HUDEP-2 (cell line): ENCODE results near the gene PPP3R2.

Source experiments
- DNase-seq, 76 experiments: peaks; one replicate each; lab custom pipeline; 2025; ENCODE audit not compliant: unreplicated experiment in 76 of 76; lab: John Stamatoyannopoulos, UW

PPP3R2 gene, protein sequence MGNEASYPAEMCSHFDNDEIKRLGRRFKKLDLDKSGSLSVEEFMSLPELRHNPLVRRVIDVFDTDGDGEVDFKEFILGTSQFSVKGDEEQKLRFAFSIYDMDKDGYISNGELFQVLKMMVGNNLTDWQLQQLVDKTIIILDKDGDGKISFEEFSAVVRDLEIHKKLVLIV

DNA sequence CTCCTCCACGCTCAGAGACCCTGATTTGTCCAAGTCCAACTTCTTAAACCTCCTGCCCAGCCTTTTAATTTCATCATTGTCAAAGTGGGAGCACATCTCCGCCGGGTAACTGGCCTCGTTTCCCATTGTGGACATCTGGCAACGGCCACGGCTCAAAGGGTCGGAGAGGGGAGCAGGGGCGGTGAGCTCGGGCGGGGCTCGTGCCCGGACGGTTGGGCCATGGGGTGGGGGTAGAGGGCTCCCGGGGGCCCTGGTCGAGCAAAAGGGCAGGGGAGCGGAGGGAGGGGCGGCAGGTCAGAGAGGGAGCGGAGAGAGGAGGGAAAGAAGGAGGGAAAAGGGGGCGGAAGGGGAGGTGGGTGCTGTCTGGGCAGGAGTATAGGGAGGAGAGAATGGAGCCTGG is at the start of gene PPP3R2:
Gene PPP3R2 (minus strand): TSS at position 174 of the 400 bp plus-strand sequence. CDS start 48 bp downstream, at position 126.
- no peak for DNase-seq

DNA sequence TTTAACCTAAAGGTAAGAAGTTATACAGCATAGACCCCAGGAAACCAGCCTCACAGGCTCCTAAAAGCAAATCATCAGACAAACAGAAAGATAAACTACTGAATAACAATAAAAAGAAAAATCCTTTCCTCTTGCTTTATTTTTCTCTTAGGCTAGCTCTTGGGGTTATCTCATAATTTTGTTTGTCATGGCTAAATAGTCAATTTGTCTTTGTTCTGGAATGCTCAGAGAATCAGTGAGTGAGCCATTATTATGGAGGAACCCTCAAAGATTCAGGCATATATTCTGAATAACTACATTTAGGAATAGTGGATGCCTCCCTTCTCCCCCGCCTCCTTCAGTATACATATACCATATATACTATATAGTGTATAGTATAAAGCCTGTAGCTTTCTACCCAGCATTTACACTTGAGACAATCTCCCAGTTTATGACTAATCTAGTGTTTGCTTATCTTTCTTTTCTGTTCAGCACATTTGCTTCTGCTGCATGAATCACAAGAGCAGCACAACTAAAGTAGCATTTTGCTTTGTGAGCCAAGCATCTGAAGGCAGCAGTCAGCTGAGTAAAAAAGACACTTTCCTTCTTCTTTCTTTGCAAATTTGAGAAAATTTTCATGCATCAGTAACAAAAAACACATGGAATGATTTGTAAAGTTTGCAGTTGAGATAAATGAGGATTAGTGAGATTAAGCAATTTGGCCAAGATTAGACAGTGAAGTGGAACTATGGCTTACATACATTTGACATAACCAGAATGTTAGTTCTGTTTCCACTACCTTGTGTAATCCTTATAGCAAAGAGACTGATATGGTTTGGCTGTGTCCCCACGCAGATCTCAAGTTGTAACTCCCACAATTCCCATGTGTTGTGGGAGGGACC is 45.3 kb upstream of the PPP3R2 start:
- DNase-seq: peak in 26 of 76 experiments; percentile 4 to 67 (median 28)

DNA sequence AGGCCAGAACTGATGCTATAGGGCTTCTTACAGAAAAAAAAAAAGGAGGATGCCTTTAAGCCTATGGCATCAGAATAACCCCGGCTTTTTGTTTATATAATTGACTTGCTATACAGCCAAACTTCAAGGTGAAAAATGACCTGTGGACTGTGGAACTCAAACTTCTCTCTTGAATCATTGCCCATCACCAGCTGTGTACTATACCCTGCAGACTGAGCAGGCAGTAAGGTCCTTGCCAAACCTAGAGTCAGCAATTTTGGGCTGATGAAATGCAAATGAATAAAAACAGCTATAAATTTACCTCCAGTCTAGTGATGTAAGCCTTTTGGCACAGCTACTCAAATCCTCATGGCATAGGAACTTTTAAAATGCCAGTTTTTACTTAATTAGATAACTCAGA is 44.5 kb upstream of the PPP3R2 start:
- no peak for DNase-seq

DNA sequence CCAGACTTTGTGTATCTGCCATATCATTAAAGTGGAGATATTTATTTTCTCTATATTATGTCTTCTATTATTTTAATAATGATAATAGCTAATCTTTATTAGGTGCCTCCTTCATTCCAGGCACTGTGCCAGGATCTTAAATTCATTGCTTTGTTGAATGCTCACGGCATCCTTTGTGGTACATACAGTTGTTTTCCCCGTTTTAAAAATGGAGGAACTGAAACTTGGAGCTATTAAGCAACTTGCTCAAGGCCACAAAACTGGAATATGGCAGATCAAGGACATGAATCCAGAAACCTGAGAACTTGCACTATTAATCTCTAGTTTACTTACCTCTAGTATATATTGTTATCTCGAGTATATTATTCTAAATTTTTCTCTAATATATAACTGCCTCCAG is 41.5 kb upstream of the PPP3R2 start:
- DNase-seq: no peak

DNA sequence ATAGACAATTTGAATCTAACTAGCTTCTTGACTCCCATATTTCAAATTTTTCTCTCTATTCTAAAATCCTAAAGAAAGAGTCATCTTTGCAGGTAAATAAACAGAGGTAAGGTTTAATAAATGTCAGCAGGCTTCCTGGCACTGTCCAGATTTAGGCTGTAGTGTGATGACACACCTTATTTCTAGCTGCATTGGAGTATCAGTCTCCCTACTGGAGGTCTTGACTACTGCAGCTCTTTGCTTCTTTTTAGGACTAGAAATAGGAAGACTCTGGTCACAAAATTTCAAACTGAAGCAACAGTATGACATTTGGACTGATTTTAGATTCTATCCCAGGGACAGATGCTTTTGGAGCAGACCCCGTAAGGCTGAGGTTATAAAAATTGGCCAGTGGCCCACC is 40.7 kb upstream of the PPP3R2 start:
- DNase-seq: no peak

DNA sequence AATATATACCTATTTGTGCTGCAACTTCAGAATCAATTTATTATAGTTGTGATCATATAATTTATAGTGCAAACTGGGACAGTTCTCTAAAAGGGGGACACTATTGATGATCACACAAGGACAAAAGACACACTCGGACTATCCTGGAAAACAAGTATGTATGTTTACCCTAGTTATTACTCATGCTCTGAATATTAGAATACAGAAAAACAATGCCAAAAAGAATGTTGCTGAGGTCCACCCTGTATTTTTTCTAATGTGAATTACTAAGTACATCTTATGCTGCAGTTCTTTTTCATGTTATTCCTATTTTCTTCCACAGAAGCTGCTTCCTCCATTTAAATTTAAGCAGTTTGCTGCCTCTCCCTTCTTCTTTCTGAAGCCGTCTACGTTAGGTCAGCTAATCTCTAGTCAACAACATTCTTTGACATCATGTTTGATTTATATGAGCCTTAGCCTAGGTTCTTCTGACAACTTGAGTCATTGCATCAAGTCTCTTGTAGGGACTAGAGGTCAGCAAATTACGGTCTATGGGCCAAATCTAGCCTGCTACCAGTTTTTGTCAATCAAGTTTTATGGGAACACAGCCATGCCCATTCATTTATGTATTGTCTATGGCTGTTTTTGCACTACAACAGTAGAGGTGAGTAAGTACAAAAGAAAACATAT is 40.1 kb upstream of the PPP3R2 start:
- no peak for DNase-seq

DNA sequence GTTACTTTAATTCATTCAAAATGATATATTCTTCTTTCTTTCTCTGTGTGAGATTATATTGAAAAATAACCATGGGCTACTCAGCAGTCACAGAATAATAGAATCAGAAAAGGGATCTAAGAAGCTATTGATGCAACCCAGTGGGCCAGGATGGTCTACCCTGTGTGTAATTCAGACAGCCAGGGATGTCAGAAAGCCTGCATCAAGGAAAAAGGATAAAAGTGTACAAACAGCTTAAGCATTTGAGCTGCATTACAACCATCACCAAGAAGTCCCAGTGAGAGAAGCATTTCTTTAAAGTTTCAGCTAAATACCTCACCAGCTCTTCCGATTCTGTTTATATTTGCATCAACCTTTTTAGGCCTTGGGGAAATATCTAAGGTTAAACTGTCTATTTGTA is 37.8 kb upstream of the PPP3R2 start:
- no peak for DNase-seq

DNA sequence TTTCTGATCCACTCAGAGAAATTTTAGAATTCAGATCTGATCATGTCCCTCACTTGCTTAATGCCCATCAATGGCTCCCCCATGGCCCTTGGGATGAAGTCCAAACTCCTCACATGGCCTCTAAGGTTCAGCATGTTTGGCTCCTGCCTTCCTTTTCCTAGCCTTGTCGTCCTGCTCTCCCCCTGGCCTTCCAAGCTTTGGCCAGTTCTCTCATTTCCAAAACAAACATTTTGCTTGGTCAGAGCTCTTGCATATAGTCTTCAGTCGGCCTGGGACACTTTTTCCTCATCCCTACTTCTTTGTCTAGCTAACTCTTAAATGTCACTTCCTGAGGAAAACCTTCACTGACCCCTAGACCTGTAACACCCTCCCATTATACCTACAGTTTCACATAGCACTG is 37.1 kb upstream of the PPP3R2 start:
- no peak for DNase-seq

DNA sequence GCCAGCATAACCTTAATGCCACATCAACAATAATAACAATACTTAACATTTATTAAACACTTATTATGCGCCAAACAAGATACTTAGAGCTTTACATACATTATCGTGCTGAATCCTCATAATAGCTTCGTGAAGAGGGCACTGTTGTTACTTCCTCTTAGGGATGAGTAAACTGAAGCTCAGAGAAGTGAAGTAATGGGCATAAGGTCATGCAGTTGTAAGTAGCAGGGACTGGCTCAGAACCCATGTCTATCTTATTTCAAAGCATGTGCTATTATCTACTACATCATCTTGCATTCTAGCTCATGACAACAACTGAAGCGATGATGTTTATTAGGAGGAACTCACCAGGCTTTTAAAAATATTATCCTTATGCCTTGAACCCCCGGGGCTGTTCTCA is 34.9 kb upstream of the PPP3R2 start:
- DNase-seq: no peak

DNA sequence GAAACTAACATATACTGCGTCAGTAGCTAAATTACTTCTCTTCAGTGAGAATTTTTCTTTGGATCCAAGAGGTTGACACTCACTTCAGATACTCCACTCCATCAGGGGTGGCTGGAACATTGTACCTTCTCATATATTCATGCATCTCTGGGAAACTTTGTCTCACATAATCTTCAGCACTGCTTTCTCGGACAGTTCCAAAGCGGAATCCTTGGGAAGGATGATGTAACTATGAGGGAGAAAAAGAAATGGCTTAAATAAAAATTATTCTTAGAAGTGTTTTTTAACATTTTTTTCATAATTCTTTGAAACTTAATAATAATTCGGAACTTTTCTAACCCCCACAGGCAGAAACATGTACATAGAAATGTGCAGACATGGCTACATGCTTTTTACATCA is 33.4 kb upstream of the PPP3R2 start:
- no peak for DNase-seq

DNA sequence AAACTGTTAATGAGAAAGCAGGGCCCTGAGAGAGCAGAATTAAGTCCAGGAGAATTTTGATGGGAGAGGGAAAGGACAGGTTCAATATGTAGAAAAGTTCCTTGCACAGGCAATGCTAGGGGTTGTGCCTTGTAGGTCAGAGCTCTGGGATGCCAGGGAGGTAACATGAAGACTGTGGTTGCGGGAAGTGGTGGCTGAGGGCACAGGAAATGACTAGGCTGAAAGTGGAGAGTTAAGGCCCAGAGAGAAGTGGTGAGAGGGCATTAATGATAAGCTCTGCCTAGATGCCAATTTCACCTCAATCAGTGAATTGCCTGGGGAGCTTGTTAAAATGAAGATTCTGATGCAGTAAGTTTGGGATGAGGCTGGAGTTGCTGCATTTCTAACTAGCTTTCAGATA is 31.5 kb upstream of the PPP3R2 start:
- no peak for DNase-seq

DNA sequence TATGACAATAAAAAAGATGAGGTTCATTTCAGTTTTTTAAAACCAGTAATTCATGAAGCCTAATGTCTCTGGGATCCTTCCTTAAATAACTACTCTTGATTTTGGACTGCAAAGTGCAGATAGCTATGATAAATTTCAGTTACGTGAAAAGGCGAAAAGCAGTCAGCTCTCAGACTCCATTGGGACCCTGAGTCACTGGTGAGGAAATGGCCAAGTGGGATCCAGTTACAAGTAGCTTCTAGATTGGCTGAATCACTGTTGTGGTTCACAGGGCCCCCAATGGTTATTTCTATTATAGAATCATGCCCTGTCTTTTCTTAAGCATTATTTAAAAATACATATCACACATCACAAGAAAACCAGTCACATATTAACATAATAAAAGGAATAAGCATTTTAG is 31.1 kb upstream of the PPP3R2 start:
- DNase-seq: no peak

DNA sequence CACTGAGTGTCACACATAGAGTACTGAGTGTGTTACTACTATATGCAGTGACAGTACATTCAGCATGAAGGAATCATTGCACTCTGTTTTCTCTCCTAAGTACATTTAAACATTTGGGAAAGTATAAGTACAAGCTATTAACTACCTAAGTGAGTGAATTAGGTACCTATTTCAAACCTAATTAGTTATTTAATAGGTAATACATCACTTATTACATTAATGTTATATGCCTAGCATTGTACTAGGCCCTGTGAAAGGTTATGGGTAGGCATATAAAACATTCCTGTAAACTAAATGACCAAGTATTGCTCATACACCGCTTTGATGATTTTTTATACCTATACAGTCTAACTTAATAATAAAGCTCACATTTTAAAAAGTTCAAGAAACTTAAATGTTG is 25.7 kb upstream of the PPP3R2 start:
- no peak for DNase-seq

DNA sequence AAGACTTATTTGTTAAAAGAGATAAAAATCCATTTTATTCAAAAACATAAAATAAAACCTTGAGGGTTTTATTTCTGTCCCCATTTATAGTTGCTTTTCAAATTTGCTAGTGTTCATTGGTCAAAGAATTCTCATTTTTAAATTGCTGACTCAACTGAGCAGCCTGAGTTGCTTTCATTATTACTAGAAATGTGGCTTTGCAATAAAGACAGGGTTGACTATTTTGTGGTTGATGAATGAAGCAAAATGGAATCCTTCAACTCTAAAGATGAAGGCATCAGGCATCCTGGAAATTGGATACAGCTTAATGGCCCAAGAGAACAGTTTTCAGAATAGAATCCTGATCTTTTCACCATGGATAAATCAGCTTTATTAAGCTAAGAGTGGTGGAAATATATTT is 23.9 kb upstream of the PPP3R2 start:
- DNase-seq: no peak

DNA sequence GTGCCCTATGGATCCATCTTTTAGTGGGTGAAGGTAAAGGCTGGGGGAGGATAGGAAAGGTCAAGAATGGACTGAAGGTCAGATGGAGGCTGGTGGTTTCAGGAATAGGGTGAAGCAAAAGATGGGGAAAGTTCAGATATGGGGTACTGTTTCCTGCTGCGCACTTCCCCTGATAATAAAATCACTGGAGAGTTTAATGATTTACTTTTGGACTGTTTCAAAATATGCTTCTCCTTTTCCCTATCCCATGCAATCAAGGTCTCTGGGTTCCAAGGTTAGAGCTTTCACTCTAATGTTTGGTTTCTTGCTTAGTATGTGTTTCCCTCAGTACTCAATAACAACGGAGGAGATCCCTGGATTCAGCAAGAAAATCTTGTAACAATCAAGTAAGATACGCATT is 10.8 kb upstream of the PPP3R2 start:
- no peak for DNase-seq

DNA sequence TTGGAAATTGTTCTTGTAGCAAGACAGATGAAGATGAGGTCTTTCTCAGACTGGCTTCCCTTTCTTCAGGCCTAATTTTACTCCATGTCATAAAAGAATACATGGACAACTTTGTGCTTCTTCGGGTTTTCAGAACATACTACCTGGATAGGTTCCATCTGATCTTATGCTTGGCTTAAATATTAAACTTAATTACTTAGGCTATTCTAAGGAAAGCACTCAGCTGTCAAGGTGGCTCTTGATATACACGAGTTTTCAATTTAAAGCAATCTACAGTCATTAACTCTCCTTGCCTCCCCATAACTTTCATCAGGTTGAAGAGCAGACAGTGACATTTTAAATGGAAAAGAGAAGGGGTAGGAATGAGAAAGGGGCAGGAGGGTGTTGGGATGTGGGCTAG is 9.5 kb upstream of the PPP3R2 start:
- DNase-seq: no peak

DNA sequence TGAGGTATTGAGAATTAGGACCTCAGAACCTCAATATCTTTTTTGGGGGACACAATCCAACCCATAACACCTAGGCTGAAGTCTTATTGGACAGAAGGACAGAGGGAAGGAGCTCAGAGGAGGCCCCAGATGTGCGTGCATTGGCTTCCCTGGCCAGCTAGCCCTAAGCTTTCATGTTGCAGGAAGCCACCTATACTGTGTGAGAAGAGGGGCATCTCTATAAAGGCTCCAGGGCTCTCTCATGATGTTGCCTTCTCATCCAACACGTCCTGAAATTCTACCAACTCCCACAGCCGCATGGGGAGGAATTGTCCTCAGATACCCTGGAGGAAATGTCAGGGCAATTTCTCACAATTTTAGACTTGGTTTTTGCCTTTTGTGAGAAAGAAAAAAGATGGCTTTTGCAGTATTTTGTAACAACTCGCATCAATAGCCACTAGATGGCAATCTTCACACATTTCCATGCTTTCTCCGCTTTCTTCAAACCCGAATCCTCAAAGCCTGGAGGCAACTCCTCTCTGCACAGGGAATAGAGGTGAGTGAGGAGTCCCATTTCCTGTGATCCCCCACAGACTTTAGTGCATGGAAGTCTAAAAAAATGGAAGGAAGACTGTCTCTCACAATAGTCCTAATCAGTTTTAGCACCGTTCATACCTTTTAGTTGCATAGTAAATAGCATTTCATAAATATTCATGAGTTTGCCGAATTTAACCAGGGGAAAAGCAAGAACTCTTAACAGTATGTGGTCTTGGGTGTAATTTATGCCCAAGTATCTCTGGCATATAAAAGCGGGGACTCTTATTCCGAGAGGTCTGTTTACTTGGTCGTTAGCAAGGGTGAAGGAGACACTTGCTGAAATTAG is 7.4 kb upstream of the PPP3R2 start:
- DNase-seq: peak in 33 of 76 experiments; percentile 1 to 53 (median 32)

DNA sequence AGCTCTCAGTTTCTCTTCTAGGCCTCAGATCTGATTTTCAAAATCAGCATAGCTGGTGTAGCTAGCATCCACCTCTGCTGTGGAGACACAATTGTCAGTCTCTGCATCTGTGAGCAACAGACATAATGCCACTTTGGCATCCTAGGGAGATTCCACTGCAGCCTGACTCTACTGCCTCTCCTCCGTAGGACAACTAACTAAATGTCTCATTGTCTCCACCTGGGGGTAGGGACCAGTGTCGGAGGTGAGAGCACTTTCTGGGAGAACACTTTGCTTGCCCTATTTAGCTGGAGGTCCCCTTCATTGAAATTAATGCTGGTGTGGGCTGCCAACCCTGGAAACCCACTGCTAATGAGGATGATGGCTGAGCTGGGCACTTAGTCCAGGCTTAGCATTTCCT is 1.4 kb downstream of the PPP3R2 start:
- DNase-seq: no peak

DNA sequence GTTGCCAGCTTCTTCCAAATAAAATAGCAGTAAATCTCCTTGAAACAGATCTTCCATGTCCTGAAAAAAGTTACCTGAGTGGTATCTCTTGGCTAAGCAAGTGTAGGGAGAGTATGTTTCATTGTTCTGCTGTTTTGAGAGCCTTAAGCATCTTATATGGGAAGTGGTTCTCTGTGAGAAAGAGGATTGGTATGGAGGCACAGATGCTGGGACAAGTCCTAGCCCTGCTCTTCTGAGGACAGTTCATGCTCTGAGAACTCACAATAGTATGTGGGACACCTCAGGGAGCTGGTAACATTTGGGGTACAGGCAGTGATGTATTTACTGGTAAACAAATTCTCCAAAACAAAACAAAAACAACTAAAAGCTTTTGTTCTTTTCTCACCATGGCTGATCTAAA is 2.0 kb downstream of the PPP3R2 start:
- no peak for DNase-seq

DNA sequence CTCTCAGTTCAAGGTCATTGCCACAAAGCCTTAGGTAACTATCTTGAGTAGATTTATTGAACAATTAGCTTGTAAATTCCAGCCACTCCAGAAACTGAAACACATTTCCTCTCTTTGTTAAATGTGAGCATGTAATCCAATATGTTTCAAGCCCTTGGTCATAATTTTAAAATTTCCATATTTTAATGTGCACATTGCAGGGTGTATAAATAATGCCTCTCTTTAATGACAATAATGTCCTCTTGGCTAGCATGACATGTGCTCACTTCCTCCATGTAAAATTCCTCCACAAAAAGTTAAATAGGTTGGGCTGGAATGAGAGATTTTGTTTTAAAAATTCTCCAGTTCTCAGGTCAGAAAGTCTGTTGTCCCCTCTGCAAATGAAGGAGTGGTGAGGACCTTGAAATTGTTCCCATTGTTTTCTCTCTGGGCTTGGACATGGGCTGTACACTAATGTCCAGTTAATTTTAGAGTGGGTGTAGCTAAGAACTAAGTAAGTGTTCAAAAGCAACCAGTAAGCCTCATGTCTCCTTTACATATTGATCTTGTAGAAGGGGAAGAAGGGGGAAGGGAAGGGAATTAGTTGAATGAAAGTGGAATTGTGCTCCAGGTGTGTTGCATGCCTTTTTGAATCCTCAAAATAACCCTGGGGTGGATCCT is 2.9 kb downstream of the PPP3R2 start:
- DNase-seq: no peak
